GM15510 (cell line): ENCODE data around the gene SUCO.

Experiments used
- POLR2A ChIP-seq: IDR thresholded peaks from 3 replicates; pipeline ENCODE4 v1.6.1; 2011; ENCODE audit warnings: borderline replicate concordance; ENCODE audit not compliant: insufficient read length; ENCODE audit errors: extremely low read depth

SUCO gene

GRCh38 chr1:172567720-172568119 is 34.8 kb downstream of the SUCO start:
- TF ChIP-seq POLR2A: no peak

- TF ChIP-seq POLR2A: no peak
Observed at GRCh38 chr1:172574080-172574479, 41.1 kb downstream of the SUCO start.

GRCh38 chr1:172578586-172578985 is 45.6 kb downstream of the SUCO start:
- TF ChIP-seq POLR2A: no peak

GRCh38 chr1:172581273-172581672 is 48.3 kb downstream of the SUCO start:
- TF ChIP-seq POLR2A: no peak

GRCh38 chr1:172581779-172582178 is 48.8 kb downstream of the SUCO start:
- TF ChIP-seq POLR2A: no peak

- TF ChIP-seq POLR2A: no peak
Observed at GRCh38 chr1:172582889-172583288, 49.9 kb downstream of the SUCO start.

- TF ChIP-seq POLR2A: no peak
Observed at GRCh38 chr1:172585348-172585747, 52.4 kb downstream of the SUCO start.

GRCh38 chr1:172585861-172586260 is 52.9 kb downstream of the SUCO start:
- TF ChIP-seq POLR2A: no peak

GRCh38 chr1:172588296-172589291 is 55.6 kb downstream of the SUCO start:
- no peak for TF ChIP-seq POLR2A

GRCh38 chr1:172589553-172589952 is 56.6 kb downstream of the SUCO start:
- TF ChIP-seq POLR2A: no peak

GRCh38 chr1:172599912-172600311 is 67.0 kb downstream of the SUCO start:
- TF ChIP-seq POLR2A: no peak

- TF ChIP-seq POLR2A: no peak
Observed at GRCh38 chr1:172600615-172601014, 67.7 kb downstream of the SUCO start.

- TF ChIP-seq POLR2A: no peak
Observed at GRCh38 chr1:172601046-172601630, 68.2 kb downstream of the SUCO start.

- no peak for TF ChIP-seq POLR2A
Observed at GRCh38 chr1:172602706-172603105, 69.8 kb downstream of the SUCO start.

- no peak for TF ChIP-seq POLR2A
Observed at GRCh38 chr1:172603816-172604215, 70.9 kb downstream of the SUCO start.

- TF ChIP-seq POLR2A: no peak
Observed at GRCh38 chr1:172605641-172606040, 72.7 kb downstream of the SUCO start.
